HepG2 (cell line): ENCODE measurements around the gene IQCK. TPM values are rescaled to one million over a fixed set of nuclear protein-coding genes. Genes with fewer than 3 reads are reported as not detected.
A peak's percentile ranks its signal among the peaks of the same experiment; 100 is the strongest.

ENCODE experiments used
- ATAC-seq: fragments of 200-7000 bp; cut with Tn5 transposase; 3 replicates; pipeline ENCODE4 v1.9.1; 2020; ENCODE audit warnings: mild to moderate bottlenecking, moderate library complexity
- BruUV-seq: library from RNA; stranded (reverse); fragments of 400-500 nt; replicated peaks from 2 replicates; lab custom pipeline; 2021; lab: Mats Ljungman, UMichigan
- CTCF ChIA-PET: fragments of 300-600 bp; formaldehyde crosslinking; extraction: SDS; loops from one replicate; lab custom pipeline; 2021; ENCODE audit warnings: low total read pairs, inconsistent platforms, low intra/inter-chr PET ratio; lab: Yijun Ruan, JAX
- POLR2A ChIA-PET: fragments of 350-600 bp; sonication (Branson Sonifier 250); formaldehyde crosslinking; loops from one replicate; lab custom pipeline; 2020; ENCODE audit warnings: antibody characterized with exemption, inconsistent platforms; lab: Yijun Ruan, JAX
- DNase-seq: peaks from one replicate; pipeline ENCODE4 v3.0.0-alpha.2; 2015; ENCODE audit warnings: low spot score
- FAIRE-seq: peaks from 3 replicates; lab custom pipeline; 2011; peaks lifted over from hg19 to GRCh38; lab: Jason Lieb, UNC
- H2AFZ ChIP-seq: one replicate; pipeline ENCODE4 v1.6.1; 2011; ENCODE audit warnings: low read length, inconsistent platforms
- H3K27ac ChIP-seq: fragments of 300-600 bp; 3 replicates; pipeline ENCODE4 v1.8.0; 2011; ENCODE audit warnings: mixed run types, mild to moderate bottlenecking, mixed read lengths, low read length, inconsistent platforms; ENCODE audit not compliant: insufficient read depth; ENCODE audit errors: extremely low read length
- H3K27me3 ChIP-seq, 2 experiments: fragments of 200-600 bp in 1 of 2; 2 replicates in 1 of 2; 3 replicates in 1 of 2; pipeline versions ENCODE4 v1.6.0 to v1.8.0; 2011; ENCODE audit warnings: low read length in 2 of 2, mild to moderate bottlenecking in 2 of 2, moderate library complexity in 2 of 2, inconsistent platforms in 1 of 2; ENCODE audit not compliant: insufficient read depth in 2 of 2, control insufficient read depth in 1 of 2
- H3K36me3 ChIP-seq, 2 experiments: fragments of 200-600 bp in 1 of 2; replicated peaks in 1 of 2; 2 replicates in 1 of 2; 3 replicates in 1 of 2; pipeline versions ENCODE4 v1.5.1 to v1.8.0; 2011; ENCODE audit warnings: low read length in 2 of 2, inconsistent platforms in 1 of 2; ENCODE audit not compliant: insufficient read depth in 2 of 2, control insufficient read depth in 1 of 2
- H3K4me1 ChIP-seq: 2 replicates; pipeline ENCODE4 v1.5.1; 2012; ENCODE audit warnings: low read length, inconsistent platforms; ENCODE audit not compliant: insufficient read depth
- H3K4me2 ChIP-seq: 2 replicates; pipeline ENCODE4 v1.6.0; 2011; ENCODE audit warnings: low read depth, low read length, inconsistent platforms
- H3K4me3 ChIP-seq, 3 experiments: fragments of 200-600 bp in 1 of 3; sonication (generic), shearing (Covaris generic) in 1 of 3; replicated peaks in 1 of 3; 2 replicates each; pipeline ENCODE4 v1.5.1; 2011 to 2016; ENCODE audit warnings: low read length in 3 of 3, inconsistent platforms in 2 of 3, low read depth in 2 of 3, mild to moderate bottlenecking in 2 of 3, control low read depth in 1 of 3, mixed read lengths in 1 of 3; ENCODE audit not compliant: insufficient read depth in 1 of 3
- H3K79me2 ChIP-seq: one replicate; pipeline ENCODE4 v1.6.1; 2011; ENCODE audit warnings: low read length, inconsistent platforms; ENCODE audit not compliant: insufficient read depth
- H3K9ac ChIP-seq: 2 replicates; pipeline ENCODE4 v1.6.0; 2011; ENCODE audit warnings: mild to moderate bottlenecking, low read depth, low read length, inconsistent platforms; ENCODE audit not compliant: insufficient read depth
- H3K9me3 ChIP-seq: 2 replicates; pipeline ENCODE4 v1.5.1; 2012; ENCODE audit warnings: mild to moderate bottlenecking, low read length
- H4K20me1 ChIP-seq: 2 replicates; pipeline ENCODE4 v1.6.0; 2011; ENCODE audit warnings: inconsistent platforms, mild to moderate bottlenecking, low read length, moderate library complexity; ENCODE audit not compliant: insufficient read depth
- AGO2 ChIP-seq: fragments of 200-400 bp; formaldehyde crosslinking; optimal IDR thresholded peaks from 2 replicates; pipeline ENCODE3; 2017; ENCODE audit warnings: mild to moderate bottlenecking, low read depth, low read length, moderate library complexity
- ELF3 ChIP-seq: IDR thresholded peaks from 2 replicates; pipeline ENCODE4 v1.6.1; 2016; ENCODE audit warnings: missing genetic modification reagents, missing compliant biosample characterization
- MTA3 ChIP-seq: sonication (generic); formaldehyde crosslinking; IDR thresholded peaks from 2 replicates; pipeline ENCODE4 v1.4.0; 2020; ENCODE audit warnings: missing genetic modification reagents
- POLR2A ChIP-seq, 2 experiments: IDR thresholded peaks; 2 replicates each; pipeline ENCODE4 v1.6.1; 2011; ENCODE audit warnings: low read depth in 2 of 2, low read length in 2 of 2, mild to moderate bottlenecking in 1 of 2, moderate library complexity in 1 of 2; ENCODE audit not compliant: insufficient read depth in 1 of 2
- PPARG ChIP-seq: conservative IDR thresholded peaks from 2 replicates; pipeline ENCODE4 v1.6.1; 2016; ENCODE audit warnings: missing biosample characterization, missing genetic modification reagents
- RBFOX2 ChIP-seq: fragments of 200-400 bp; formaldehyde crosslinking; IDR thresholded peaks from 2 replicates; pipeline ENCODE4 v1.6.1; 2017; ENCODE audit warnings: low read depth, mild to moderate bottlenecking, low read length
- TCF7 ChIP-seq: sonication (generic); IDR thresholded peaks from 2 replicates; pipeline ENCODE4 v1.6.1; 2016; ENCODE audit warnings: antibody characterized with exemption, low read depth
- ZC3H13 ChIP-seq: sonication (generic); formaldehyde crosslinking; IDR thresholded peaks from 2 replicates; pipeline ENCODE4 v1.8.1; 2023; ENCODE audit warnings: mild to moderate bottlenecking, missing genetic modification reagents, moderate library complexity
- ZNF124 ChIP-seq: sonication (generic); formaldehyde crosslinking; IDR thresholded peaks from 2 replicates; pipeline ENCODE4 v1.4.0; 2020; ENCODE audit warnings: missing genetic modification reagents
- ZNF329 ChIP-seq: sonication (generic); formaldehyde crosslinking; IDR thresholded peaks from 2 replicates; pipeline ENCODE4 v1.9.0; 2021; ENCODE audit warnings: low read depth, mild to moderate bottlenecking, missing genetic modification reagents
- ZNF629 ChIP-seq: sonication (generic); formaldehyde crosslinking; conservative IDR thresholded peaks from 2 replicates; pipeline ENCODE4 v1.5.0; 2020; ENCODE audit warnings: missing genetic modification reagents
- WGBS: methylation state at CpG from one replicate; pipeline ENCODE4 v1.1.6; 2017; ENCODE audit warnings: low lambda C conversion rate; 5-methylcytosine and 5-hydroxymethylcytosine counted together
- in situ Hi-C: cut with HindIII; loops from 2 replicates; pipeline ENCODE4 v1.10.0; 2017; ENCODE audit warnings: low pct_unique_long_range_greater_than_20kb; ENCODE audit not compliant: extremely low pct_ligation_motif_present
- intact Hi-C: fragments of 100-400 bp; cut with micrococcal nuclease; formaldehyde crosslinking; loops from one replicate; pipeline ENCODE4 v1.10.0; 2022; ENCODE audit not compliant: unreplicated experiment
- polyA plus RNA-seq, 8 experiments: library from polyadenylated mRNA; depleted of rRNA in 3 of 8; stranded (reverse) in 7 of 8; unstranded in 1 of 8; fragments of >200 nt; fragmentation: Illumina TruSeq in 4 of 8; extraction: Trizol in 4 of 8; gene quantifications; 2 replicates each; pipeline versions ENCODE4 v1.2.1 to v1.2.3, GENCODE V29; 2011 to 2016; ENCODE audit warnings: low read depth in 4 of 8, missing spikeins in 1 of 8, mixed read lengths in 1 of 8; ENCODE audit not compliant: insufficient read depth in 1 of 8
- total RNA-seq, 5 experiments: library from RNA; depleted of rRNA; stranded (reverse); fragments of >200 nt; fragmentation: Illumina TruSeq; extraction: Trizol; gene quantifications; 2 replicates each; pipeline ENCODE4 v1.2.3, GENCODE V29; 2016; ENCODE audit warnings: low read depth in 1 of 5

Gene IQCK
- total and polyA plus RNA-seq, 2 of the 13 experiments (the other 11 are each of a cell fraction or from before 2014, with no cell fraction given): 5.1 to 7.3 TPM

DNA sequence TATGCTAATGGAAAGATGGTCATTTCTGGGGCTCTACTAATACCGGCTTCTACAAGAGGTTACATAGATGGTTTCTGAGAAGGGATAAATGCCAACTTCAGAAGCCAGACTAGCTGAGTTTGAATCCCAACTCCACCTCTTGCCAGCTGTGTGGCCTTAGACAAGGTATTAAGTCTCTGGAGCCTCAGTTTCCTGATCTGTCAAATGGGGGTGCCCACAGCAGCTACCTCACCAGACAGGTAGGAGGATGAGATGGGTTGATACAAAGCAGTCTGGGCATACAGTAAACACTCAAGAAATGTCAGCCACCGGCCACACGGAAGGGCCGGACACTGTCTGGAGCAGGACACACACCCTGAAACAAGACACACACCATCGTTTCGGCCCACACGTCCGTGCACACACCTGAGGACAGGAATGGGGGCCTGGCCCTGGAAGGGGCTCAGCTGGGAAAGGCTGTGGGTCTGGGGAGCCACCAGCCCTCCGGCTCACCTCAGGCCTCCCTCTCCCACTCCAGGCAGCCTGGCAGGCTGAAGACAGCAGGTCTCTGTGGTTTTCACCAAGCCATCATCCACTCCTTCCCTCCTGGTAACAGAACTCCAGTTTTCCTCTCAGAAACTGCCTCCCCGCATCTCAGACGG, 5.5 kb upstream of the IQCK start:
- no peak for FAIRE-seq
- no peaks in the 10 kb centered on the region; a peak in 1 of 5 replicates for H3K27me3 ChIP-seq
- peaks cover 37% of the 10 kb centered on the region for H3K4me1 ChIP-seq
- no peak overlapping the region for H3K4me3 ChIP-seq
- no peak for DNase-seq
- H3K9ac ChIP-seq: no peak overlapping the region
- peaks cover 27% of the 10 kb centered on the region for H3K79me2 ChIP-seq
- no peak for ATAC-seq
- CTCF ChIA-PET: no interaction called here
- TF ChIP-seq ZNF629 (CRISPR knock-in tag) (peak; percentile 73), RBFOX2 (peak; percentile 64), TCF7 (no peak), ZNF124 (no peak), MTA3 (CRISPR knock-in tag) (no peak), PPARG (CRISPR knock-in tag) (no peak), POLR2A (IDR thresholded peaks at IDR 0.05; ENCODE audit: insufficient read depth in 1 of 2, low read depth in 2 of 2, low read length in 2 of 2) (0 out of 4 replicates have a peak, but pooled peaks of 1 of the 2 experiments have one; percentile 29), AGO2 (peak; percentile 75)
- TF ChIP-seq, all 625 proteins: peak for 4
- Histone ChIP-seq H3K27ac (no peak overlapping the region), H3K9me3 (no peaks in the 10 kb centered on the region), H2AFZ (no peak overlapping the region), H4K20me1 (peaks cover 4% of the 10 kb centered on the region), H3K36me3 (peaks cover 40 to 46% of the 10 kb centered on the region in 2 experiments), H3K4me2 (no peak overlapping the region)
- intact Hi-C loops: no loop called here
- POLR2A ChIA-PET: no interaction called here
- 97% methylated on average over 11 of the region's 11 CpGs for WGBS
- in situ Hi-C loops: no loop called here
- no TSS peak for BruUV-seq

DNA sequence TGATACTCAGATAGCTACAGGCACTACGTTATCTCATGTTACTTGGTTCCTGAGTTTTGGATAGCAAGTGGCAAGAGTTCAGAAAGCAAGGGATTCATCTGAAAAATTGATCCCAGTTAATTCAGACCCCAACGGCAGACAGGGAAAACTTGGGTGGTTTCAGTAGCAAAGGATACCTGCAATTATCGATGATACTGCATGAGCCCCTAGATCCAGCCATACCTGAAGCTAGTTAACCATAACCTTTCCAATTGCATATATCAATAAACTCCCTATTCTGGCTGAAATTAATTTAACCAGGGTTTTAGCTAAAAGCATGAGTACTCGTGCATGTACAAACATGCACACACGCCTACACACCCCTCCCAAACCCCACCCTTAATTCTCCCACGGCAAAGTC, 4.4 kb upstream of the IQCK start:
- FAIRE-seq (no peak), ATAC-seq (no peak), DNase-seq (no peak)
- CTCF ChIA-PET: no interaction called here
- H3K4me3 ChIP-seq: no peak overlapping the region
- no peak overlapping the region for H3K9ac ChIP-seq
- H3K9me3 ChIP-seq: no peaks in the 10 kb centered on the region
- peaks cover 4% of the 10 kb centered on the region for H4K20me1 ChIP-seq
- 92% methylated on average over 6 of the region's 6 CpGs for WGBS
- peaks cover 33 to 41% of the 10 kb centered on the region in 2 experiments for H3K36me3 ChIP-seq
- BruUV-seq: no TSS peak
- no peaks in the 10 kb centered on the region; a peak in 1 of 5 replicates for H3K27me3 ChIP-seq
- H3K27ac ChIP-seq: no peak overlapping the region
- no peak overlapping the region for H2AFZ ChIP-seq
- intact Hi-C loops (no loop called here), in situ Hi-C loops (no loop called here)
- POLR2A ChIA-PET: interaction anchor here (0.6 kb wide), 1 partner anchor 24 kb away, joined by 3 read pairs; no protein-coding TSS in a partner anchor
- H3K4me1 ChIP-seq: peaks cover 37% of the 10 kb centered on the region
- TF ChIP-seq ELF3 (CRISPR knock-in tag) (no peak), ZNF329 (CRISPR knock-in tag) (peak; percentile 96), ZC3H13 (CRISPR knock-in tag) (0 out of 2 replicates have a peak, but pooled peaks have one; percentile 53)
- H3K4me2 ChIP-seq: no peak overlapping the region
- peaks cover 32% of the 10 kb centered on the region for H3K79me2 ChIP-seq
